Measurements from ENCODE around the gene ITIH2. TPM values are rescaled to one million over a fixed set of nuclear protein-coding genes. Genes with fewer than 3 reads are reported as not detected.
A peak's percentile ranks its signal among the peaks of the same experiment; 100 is the strongest.

The ITIH2 gene
- total RNA-seq, 2 donors from 2014 or later = not detected

DNA sequence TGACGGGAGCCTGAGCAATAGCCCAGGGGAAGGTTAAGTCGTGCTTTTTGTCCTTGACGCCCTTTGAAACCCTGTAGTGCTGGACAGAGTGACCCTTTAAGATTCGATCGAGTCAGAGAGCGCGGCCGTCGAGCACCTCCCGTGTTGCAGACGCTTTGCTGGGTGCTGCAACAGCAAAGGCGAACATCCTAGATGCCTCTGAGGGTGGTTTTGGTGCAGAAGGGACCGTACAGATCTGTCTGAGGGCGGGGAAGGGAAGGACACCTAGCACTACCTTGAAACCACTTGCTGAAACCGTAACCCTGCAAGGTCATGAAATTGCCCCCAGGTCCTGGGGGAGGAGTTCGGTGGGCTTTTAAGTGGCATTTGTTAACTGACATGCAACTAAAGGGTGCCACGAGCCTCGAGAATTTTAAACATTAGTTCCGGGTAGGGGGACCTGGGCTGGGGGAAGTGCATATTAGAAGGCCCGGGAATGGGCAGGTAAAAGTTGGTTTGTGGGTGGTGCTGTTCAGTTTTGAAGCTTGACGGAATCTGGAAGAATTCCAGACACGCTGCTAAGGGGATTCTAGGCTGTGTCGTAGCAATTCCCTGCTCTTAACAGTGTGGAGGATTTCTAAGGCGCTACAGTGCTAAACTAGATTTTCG, 85.6 kb downstream of the ITIH2 start:
- Mint-ChIP-seq H3K9me3 (no peaks in the 10 kb centered on the region), H3K27me3 (no peaks in the 10 kb centered on the region), H3K4me3 (no peak overlapping the region), H3K27ac (no peak overlapping the region), H3K4me1 (peaks cover 34% of the 10 kb centered on the region), H3K36me3 (ENCODE audit: low read depth) (peaks cover 45% of the 10 kb centered on the region)
- ATAC-seq (replicated peaks) = peak; percentile 0

DNA sequence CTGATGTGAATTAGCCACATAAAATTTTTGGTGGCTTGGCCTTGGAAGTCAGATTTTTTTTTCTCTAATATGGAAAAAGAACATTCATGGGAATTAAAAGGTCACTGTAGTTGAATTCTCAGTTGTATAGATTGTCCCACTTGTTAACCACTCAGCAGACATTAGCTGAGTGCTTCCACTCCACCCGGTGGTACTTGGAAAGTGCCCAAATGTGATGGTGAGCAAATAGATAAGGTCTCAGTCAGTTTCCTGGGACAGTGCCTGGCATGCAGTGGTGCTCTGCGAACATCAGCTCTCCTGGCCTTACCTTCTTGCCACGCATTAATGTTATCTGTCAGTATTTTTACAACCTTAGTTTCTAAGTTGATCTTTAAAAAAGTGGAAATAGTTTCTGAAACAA, 86.3 kb downstream of the ITIH2 start:
- no peaks in the 10 kb centered on the region for H3K9me3 Mint-ChIP-seq
- no peaks in the 10 kb centered on the region for H3K27me3 Mint-ChIP-seq
- no peak for ATAC-seq (replicated peaks)
- peaks cover 37% of the 10 kb centered on the region for H3K4me1 Mint-ChIP-seq
- no peak overlapping the region for H3K4me3 Mint-ChIP-seq
- H3K36me3 Mint-ChIP-seq (ENCODE audit: low read depth) = peaks cover 51% of the 10 kb centered on the region
- no peak overlapping the region for H3K27ac Mint-ChIP-seq

DNA sequence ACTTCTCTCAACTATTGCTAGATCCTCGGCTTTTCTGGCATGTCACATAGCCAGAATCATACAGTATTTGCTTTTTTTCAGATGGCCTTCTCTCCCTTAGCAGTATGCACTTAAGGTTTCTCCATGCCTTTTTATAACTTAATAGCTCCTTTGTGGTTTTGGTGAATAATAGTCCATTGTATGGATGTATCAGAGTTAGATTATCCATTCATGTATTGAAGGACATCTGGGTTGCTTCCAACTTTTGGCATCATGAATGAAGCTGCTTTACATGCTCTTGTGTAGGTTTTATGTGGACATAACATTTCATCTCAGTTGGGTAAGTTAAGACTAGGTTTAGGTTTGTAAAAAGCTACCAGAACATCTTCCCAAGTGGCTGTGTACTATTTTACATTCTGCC, 89.4 kb downstream of the ITIH2 start:
- peaks cover 82% of the 10 kb centered on the region for H3K36me3 Mint-ChIP-seq (ENCODE audit: low read depth)
- no peak for ATAC-seq (replicated peaks)
- no peaks in the 10 kb centered on the region for H3K9me3 Mint-ChIP-seq
- H3K4me3 Mint-ChIP-seq = no peak overlapping the region
- no peak overlapping the region for H3K27ac Mint-ChIP-seq
- H3K27me3 Mint-ChIP-seq = no peaks in the 10 kb centered on the region
- H3K4me1 Mint-ChIP-seq = peaks cover 55% of the 10 kb centered on the region

DNA sequence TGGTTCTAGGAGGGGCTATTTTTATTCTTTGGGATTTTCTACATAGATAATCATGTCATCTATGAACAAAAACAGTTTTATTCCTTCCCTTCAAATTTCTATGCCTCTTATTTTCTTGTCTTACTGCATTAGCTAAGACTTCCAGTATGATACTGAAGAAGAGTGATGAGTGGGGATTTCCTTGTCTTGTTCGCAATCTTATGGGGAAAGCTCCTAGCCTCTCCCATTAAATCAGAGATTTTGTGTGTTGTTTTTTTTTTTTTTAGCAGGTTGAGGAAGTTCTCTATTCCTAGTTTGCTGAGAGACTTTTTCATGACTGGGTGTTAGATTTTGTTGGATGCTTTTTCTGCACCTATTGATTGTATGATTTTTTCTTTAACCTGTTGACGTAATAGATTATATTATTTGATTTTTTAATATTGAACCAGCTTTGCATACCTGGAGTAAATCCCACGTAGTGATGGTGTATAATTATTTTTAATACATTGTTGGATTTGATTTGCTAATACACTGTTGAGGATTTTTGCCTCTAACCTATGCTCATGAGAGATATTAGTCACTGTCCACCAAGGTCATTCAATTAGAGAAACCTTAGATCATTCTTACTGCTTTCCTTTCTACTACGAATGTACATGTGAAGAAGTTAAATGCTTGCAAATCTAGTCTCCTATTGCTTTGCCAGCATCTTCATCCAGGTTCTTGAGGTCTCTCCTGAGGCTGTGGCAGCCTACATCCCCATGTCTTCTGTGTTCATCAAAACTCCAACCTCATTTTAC, 91.3 kb downstream of the ITIH2 start:
- Mint-ChIP-seq H3K27ac (no peak overlapping the region), H3K4me3 (no peak overlapping the region), H3K9me3 (no peaks in the 10 kb centered on the region), H3K27me3 (no peaks in the 10 kb centered on the region), H3K36me3 (ENCODE audit: low read depth) (peaks cover 93% of the 10 kb centered on the region), H3K4me1 (peaks cover 60% of the 10 kb centered on the region)
- ATAC-seq (replicated peaks) = no peak

DNA sequence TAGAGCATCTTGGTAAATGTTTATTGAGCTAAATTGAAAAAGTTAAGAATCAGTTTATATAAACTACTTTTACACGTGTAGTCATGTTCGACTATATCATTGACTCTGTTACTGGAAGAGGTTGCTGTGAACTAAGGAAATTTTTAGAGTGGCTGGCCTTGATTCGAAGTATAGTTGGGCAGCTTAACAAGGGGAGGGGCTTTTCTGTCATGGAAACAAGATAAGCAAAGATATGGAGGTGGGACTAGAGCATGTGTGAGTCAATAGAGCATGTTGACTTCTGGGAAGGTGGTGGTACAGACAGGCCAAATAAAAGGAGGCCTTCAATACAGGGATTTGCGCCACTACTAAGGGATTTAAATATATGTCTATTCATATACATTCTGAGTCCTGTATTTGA, 92.5 kb downstream of the ITIH2 start:
- Mint-ChIP-seq H3K27me3 (no peaks in the 10 kb centered on the region), H3K9me3 (no peaks in the 10 kb centered on the region), H3K27ac (peak overlapping the region; percentile 9), H3K36me3 (ENCODE audit: low read depth) (peaks cover 99% of the 10 kb centered on the region), H3K4me3 (no peak overlapping the region), H3K4me1 (peaks cover 55% of the 10 kb centered on the region)
- no peak for ATAC-seq (replicated peaks)

DNA sequence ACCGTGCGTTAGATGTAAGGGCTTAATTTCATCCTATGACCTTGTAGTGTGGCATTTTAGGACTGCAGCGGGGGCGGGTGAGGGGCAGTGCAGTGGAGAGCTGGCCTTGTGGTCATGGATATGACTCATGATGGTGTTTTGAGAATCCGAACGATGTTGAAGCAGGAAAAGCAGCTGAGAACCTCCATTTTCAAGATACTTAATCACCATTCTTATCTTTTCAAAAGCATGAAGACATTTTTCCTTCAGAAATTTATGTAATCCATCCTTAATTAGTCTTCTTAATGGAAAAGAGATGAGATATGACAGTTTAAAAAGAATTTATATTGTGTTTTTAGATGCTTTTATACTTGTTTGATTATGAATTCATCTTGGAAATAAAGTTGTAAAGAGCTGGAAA, 94.5 kb downstream of the ITIH2 start:
- H3K27me3 Mint-ChIP-seq = no peaks in the 10 kb centered on the region
- H3K36me3 Mint-ChIP-seq (ENCODE audit: low read depth) = peaks cover 99% of the 10 kb centered on the region
- H3K4me1 Mint-ChIP-seq = peaks cover 40% of the 10 kb centered on the region
- no peaks in the 10 kb centered on the region for H3K9me3 Mint-ChIP-seq
- peak; percentile 85 for ATAC-seq (replicated peaks)
- no peak overlapping the region for H3K4me3 Mint-ChIP-seq
- peak overlapping the region; percentile 76 for H3K27ac Mint-ChIP-seq

Other genes with a start within 250 kb of the ITIH2 start
- gene ITIH5, start 36.4 kb upstream of the ITIH2 start, total RNA-seq = under 1 TPM in 1 of 2 donors, not detected in 1; 0.34 TPM
- 10 to 100 TPM; 10.5 to 11.0 TPM for gene KIN, start 84.7 kb downstream of the ITIH2 start, total RNA-seq
- 100 to 1,000 TPM; 181 to 328 TPM for gene ATP5F1C, start 84.9 kb downstream of the ITIH2 start, total RNA-seq
- gene TAF3, start 115.2 kb downstream of the ITIH2 start, total RNA-seq = 10 to 100 TPM in 1 of 2 donors, 1 to 10 TPM in 1; 9.7 to 14.0 TPM